Type B pancreatic cell (in vitro differentiated cells): ENCODE data around the gene PAXX. TPM values are rescaled to one million over a fixed set of nuclear protein-coding genes. Genes with fewer than 3 reads are reported as not detected.

ENCODE experiments used
- DNase-seq: peaks from one replicate; pipeline ENCODE4 v3.0.0; 2021; ENCODE audit warnings: mixed read lengths; ENCODE audit not compliant: unreplicated experiment; ENCODE audit errors: extremely low spot score
- H3K27ac Mint-ChIP-seq: 2 replicates; pipeline ENCODE4 v1.8.0; 2021; ENCODE audit warnings: mild to moderate bottlenecking, mixed read lengths
- H3K27me3 Mint-ChIP-seq: 2 replicates; pipeline ENCODE4 v1.8.0; 2021; ENCODE audit warnings: mixed read lengths
- H3K36me3 Mint-ChIP-seq: 2 replicates; pipeline ENCODE4 v1.8.0; 2021; ENCODE audit warnings: mixed read lengths
- H3K4me1 Mint-ChIP-seq: one replicate; pipeline ENCODE4 v1.8.0; 2021; ENCODE audit warnings: mixed read lengths; ENCODE audit not compliant: unreplicated experiment
- H3K4me3 Mint-ChIP-seq: 2 replicates; pipeline ENCODE4 v1.8.0; 2021; ENCODE audit warnings: mild to moderate bottlenecking, mixed read lengths
- H3K9me3 Mint-ChIP-seq: 2 replicates; pipeline ENCODE4 v1.8.0; 2021; ENCODE audit warnings: mixed read lengths
- total RNA-seq: library from RNA; stranded (reverse); gene quantifications from 2 replicates; pipeline ENCODE4 v1.2.1, GENCODE V29; 2021; ENCODE audit warnings: low replicate concordance
- TF ChIP-seq, protein P1 (sequence below): fragments of 200-600 bp; sonication (generic); conservative IDR thresholded peaks from 2 replicates; pipeline ENCODE4 v1.5.0; 2021; ENCODE audit warnings: antibody characterized with exemption, mild to moderate bottlenecking

PAXX gene
- total RNA-seq, 1 donor from 2014 or later: 63.4 TPM

GRCh38 chr9:136945333-136946227 is 46.6 kb upstream of the PAXX start:
- TF ChIP-seq, protein P1, sequence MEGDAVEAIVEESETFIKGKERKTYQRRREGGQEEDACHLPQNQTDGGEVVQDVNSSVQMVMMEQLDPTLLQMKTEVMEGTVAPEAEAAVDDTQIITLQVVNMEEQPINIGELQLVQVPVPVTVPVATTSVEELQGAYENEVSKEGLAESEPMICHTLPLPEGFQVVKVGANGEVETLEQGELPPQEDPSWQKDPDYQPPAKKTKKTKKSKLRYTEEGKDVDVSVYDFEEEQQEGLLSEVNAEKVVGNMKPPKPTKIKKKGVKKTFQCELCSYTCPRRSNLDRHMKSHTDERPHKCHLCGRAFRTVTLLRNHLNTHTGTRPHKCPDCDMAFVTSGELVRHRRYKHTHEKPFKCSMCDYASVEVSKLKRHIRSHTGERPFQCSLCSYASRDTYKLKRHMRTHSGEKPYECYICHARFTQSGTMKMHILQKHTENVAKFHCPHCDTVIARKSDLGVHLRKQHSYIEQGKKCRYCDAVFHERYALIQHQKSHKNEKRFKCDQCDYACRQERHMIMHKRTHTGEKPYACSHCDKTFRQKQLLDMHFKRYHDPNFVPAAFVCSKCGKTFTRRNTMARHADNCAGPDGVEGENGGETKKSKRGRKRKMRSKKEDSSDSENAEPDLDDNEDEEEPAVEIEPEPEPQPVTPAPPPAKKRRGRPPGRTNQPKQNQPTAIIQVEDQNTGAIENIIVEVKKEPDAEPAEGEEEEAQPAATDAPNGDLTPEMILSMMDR: no peak
- Mint-ChIP-seq H3K4me3 (peak overlapping the region; percentile 4), H3K27ac (no peak overlapping the region), H3K4me1 (peaks cover 4% of the 10 kb centered on the region), H3K36me3 (no peaks in the 10 kb centered on the region), H3K9me3 (no peaks in the 10 kb centered on the region), H3K27me3 (no peaks in the 10 kb centered on the region)
- DNase-seq: no peak

DNA sequence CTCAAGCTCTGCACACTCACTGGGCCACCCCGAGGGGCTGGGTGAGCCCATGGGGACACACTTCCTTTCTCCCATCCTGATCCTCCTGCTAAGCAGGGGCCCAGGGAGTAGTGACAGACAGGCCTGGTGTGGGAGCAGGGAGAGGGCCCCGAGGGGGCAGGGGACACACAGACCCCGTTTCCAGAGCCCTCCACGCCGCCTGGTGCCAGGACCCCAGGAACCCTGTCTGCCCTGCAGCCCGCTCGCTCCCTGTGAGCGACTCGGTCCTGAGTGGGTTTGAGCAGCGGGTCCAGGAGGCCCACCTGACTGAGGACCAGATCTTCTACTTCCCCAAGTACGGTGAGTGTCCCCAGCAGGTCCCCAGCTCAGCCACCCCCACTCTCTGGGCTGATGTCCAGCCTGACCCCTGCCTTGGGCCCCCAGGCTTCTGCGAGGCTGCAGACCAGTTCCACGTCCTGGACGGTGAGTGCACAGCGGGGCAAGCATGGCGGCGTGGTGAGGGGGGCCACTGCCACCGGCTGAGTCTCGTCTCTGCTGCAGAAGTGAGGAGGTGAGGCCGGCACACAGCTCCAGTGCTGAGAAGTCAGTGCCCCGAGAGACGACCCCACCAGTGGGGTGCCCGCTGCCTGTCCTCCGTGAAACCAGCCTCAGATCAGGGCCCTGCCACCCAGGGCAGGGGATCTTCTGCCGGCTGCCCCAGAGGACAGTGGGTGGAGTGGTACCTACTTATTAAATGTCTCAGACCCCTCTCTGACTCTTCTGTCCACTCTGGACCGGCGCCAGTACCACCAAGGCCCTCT is 45.8 kb upstream of the PAXX start:
- no peaks in the 10 kb centered on the region for H3K36me3 Mint-ChIP-seq
- DNase-seq: no peak
- H3K4me3 Mint-ChIP-seq: peak overlapping the region; percentile 4
- H3K4me1 Mint-ChIP-seq: peaks cover 4% of the 10 kb centered on the region
- H3K27ac Mint-ChIP-seq: no peak overlapping the region
- no peaks in the 10 kb centered on the region for H3K9me3 Mint-ChIP-seq
- no peaks in the 10 kb centered on the region for H3K27me3 Mint-ChIP-seq
- TF ChIP-seq, protein P1: no peak

DNA sequence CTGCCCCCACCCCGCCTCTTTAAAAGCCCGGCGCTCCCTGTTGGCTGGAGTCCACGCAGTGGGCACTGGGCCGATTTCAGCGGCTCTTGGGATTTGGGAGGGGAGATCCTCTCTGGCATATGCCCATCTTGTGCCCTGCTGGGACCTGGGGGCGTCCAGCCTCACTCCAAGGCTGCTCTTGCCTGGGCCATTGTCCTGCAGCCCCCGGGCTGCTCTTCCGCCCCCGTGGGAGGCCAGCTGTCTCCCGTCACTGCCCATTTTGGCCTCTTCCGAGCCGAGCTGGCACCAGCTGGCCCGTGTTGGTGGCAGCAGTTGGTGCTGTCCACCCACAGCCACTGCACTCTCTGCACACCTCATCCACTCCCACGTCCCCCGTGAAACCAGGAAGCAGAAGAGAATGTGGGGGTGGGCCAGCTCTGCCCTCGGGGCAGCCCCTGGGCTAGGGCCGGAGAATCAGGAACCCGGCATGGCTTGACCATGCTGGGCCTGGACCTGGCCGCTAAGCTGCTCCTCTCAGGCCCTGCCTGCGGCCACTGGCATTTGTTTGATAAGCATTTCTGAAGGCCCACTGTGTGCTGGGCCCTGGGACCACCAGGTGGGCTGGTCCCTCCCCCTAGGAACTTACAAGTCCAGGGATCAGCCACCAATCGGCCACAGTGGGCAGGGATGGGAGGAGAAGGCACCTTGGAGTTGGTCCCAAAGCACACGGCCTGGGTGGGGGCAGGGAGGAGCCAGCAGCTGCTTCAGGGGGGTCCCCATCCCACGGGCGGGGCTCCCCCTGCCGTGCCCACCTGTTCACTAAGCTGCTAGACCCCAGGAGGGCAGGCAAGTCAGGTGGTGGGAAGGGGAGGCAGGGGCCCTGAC is 45.0 kb upstream of the PAXX start:
- Mint-ChIP-seq H3K4me1 (peaks cover 4% of the 10 kb centered on the region), H3K4me3 (no peak overlapping the region), H3K27ac (peak overlapping the region; percentile 76), H3K36me3 (no peaks in the 10 kb centered on the region), H3K27me3 (no peaks in the 10 kb centered on the region), H3K9me3 (no peaks in the 10 kb centered on the region)
- DNase-seq: no peak
- TF ChIP-seq, protein P1: no peak

DNA sequence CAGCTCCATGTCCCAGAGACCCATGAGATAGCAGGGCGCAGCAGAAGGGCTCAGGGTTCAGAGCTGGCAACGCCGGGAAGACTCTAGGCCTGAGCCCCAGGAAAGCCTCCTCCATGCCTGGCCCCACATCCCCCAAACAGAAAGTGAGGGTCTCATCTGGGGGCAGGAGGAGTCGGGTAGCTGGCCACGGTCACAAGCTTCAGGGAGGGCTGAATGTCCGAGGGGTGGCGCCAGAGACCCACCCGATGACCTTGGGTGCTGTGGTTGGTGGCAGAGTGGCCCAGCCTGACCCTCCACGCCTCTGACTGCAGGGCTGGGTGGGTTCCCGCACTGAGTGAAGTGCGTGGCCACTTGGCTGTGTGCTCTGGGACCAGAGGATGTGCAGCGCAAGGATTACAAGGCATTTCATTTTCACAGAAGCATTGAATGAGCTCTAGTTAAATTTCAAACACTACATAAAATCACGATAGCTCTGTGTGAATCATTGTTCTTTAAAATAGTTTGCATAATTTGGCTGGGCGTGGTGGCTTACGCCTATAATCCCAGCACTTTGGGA is 44.2 kb upstream of the PAXX start:
- TF ChIP-seq, protein P1: peak; percentile 67
- peak overlapping the region; percentile 94 for H3K27ac Mint-ChIP-seq
- DNase-seq: no peak
- no peaks in the 10 kb centered on the region for H3K36me3 Mint-ChIP-seq
- no peaks in the 10 kb centered on the region for H3K9me3 Mint-ChIP-seq
- H3K4me1 Mint-ChIP-seq: peaks cover 4% of the 10 kb centered on the region
- H3K4me3 Mint-ChIP-seq: peak overlapping the region; percentile 81
- no peaks in the 10 kb centered on the region for H3K27me3 Mint-ChIP-seq

- H3K27me3 Mint-ChIP-seq: no peaks in the 10 kb centered on the region
- H3K36me3 Mint-ChIP-seq: no peaks in the 10 kb centered on the region
- peak overlapping the region; percentile 94 for H3K27ac Mint-ChIP-seq
- TF ChIP-seq, protein P1: no peak
- no peak for DNase-seq
- H3K4me1 Mint-ChIP-seq: peaks cover 4% of the 10 kb centered on the region
- no peaks in the 10 kb centered on the region for H3K9me3 Mint-ChIP-seq
- peak overlapping the region; percentile 85 for H3K4me3 Mint-ChIP-seq
These were observed 42.9 kb upstream of the PAXX start for GRCh38 chr9:136949239-136949816.
